GM21526 (cell line): ENCODE measurements around the gene IGF2.
"Not testable (repeated sequence)": the region's sequence is repeated elsewhere in the genome, so short reads cannot be mapped to it uniquely, and the experiment has no call there.

Source experiments
- ATAC-seq: cut with Tn5 transposase; IDR thresholded peaks from one replicate; pipeline ENCODE4 v1.9.1; 2021; ENCODE audit warnings: moderate library complexity; ENCODE audit not compliant: unreplicated experiment, low FRiP score

Gene IGF2

DNA sequence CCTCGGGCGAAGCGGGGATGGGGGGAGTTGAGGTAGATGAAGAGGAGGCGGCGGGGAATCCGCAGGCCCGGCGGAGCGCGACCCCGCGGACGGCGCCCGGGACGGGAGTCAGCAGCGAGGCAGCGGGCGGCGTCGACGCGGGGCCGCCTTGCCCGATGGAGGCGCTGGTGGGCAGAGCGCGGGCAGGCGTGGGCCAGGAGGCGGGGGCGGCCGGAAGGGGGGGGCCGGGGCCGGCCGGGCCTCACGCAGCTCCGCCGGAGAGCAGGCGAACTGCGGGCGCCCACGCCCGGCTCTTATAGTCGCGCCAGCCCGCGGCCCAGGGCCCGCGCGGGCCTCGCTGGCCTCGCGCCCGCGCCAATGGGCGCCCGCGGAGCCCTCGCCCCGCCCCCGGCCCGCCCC, at the start of gene IGF2:
Gene IGF2 (minus strand): TSS at position 267 of the 399 bp plus-strand sequence. CDS start 3,866 bp downstream, outside the sequence.
- ATAC-seq = no peak

DNA sequence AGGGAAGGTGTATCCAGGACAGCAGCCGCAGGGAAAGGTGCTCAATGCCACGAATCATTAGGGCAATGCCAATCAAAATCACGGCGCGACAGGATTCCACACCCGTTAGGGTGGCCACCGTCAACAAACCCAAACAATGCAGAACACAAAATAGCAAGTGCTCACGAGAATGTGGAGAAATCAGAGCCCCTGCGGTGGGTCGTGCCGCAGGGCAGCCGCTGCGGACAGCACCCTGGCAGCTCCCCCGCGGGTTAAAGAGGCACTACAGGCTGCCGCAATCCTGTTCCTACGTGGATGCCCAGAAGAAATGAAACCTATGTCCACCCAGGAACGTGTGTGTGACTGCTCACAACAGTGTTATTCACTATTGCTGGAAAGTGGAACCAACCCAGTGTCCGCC, 49.6 kb upstream of the IGF2 start:
- no peak for ATAC-seq

DNA sequence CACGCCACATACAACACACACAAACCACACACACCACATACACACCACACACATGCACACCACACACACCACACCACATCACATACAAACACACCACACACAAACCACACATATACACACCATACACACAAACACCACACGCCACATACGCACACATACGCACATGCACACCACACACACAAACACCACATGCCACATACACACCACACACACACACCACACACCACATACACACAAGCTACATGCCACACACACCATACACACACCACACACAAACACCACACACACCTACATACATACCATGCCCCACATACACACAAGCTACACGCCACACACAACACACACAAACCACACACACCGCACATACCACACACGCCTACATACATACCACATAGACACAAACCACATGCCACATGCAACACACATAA, 48.1 kb upstream of the IGF2 start:
- ATAC-seq = no peak

- ATAC-seq = no peak
These were observed 47.6 kb upstream of the IGF2 start for GRCh38 chr11:2186669-2187279.

GRCh38 chr11:2185324-2186085, 46.3 kb upstream of the IGF2 start:
- no peak for ATAC-seq

- ATAC-seq = no peak
These were observed 43.7 kb upstream of the IGF2 start for GRCh38 chr11:2182692-2183474.

DNA sequence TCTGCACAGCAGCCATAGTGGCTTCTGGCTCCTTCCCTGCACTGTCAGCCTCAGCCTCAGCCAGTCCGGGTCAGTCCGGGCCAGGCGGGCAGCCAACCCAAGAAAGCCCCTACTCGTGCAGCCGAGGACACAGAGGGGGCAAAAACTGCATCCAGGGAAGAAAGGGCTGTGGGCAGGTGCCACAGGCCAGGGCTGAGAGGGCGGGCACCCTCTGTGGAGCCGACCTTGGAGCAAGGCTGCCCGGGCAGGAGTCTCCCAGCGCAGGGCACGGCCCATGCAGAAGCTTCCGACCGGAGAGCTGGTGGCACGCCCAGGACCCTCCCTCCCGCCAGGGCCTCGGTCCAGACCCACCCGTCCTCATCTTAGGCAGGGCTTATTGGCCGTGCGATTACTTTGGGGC, 42.9 kb upstream of the IGF2 start:
- ATAC-seq = no peak

DNA sequence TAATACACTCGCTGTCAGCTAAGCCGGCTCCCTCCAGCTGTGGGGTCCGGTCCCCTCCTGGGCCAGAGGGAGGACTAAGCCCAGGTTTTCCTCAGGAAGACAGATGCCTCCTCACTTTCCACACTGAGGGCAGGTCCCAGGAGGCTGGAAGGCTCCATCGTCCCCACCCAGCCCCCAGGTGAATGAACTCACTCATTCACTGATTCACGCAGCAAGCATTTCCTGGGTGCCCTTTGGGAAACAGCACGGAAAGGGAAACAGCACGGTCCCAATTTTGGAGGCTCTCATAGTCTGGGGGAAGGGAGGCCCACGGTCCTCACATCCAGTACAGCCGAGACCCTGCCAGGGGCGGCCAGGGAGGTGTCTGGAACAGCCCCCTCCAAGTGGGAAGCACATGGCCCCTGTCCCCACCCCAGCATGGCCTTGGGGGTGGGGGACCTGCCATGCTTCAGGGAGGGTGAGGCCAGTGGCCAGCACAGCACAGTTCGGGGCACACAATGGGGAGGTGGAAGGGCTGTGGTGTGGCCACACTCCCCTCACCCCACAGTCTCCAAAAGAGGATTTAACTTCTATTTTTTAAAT, 41.7 kb upstream of the IGF2 start:
- ATAC-seq = no peak

DNA sequence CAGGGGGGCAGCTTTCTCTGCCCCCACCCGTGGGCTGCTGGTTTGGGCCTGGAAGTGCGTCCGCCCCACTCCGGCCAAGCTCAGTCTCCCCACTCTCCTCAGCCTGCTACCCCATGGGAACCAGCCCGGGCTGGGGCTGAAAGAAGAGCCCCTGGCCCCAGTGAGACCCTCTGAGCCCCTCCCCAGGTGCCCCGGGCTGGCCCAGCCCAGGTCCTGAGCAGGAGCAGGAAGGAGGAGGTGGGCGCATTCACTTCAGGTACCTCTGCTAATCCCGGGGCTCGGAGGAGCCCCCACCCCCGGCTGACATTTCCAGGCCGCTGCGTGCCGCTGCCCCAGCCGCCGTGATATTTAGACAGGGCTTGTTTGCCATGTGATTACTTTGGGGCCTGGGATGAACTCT, 41.2 kb upstream of the IGF2 start:
- no peak for ATAC-seq

DNA sequence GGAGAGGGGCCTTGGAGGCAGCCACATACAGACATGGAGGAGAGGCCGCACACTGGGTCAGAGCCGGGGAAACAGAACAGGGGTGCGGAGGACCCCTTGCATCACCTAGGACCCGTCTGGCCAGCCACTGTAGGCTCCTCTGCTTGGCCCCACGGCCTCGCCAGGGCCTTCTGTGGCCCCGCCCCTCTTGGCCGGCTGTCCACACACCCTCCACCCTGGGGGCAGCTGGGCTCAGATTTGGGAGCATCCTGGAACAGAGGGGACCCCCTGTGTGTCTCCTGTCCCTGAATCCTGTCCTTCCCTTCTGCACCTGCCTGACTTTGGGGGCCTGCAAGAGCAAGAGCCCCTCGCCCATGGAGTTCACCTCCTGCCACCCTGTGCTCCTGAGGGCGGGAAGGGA, 40.3 kb upstream of the IGF2 start:
- ATAC-seq = no peak

DNA sequence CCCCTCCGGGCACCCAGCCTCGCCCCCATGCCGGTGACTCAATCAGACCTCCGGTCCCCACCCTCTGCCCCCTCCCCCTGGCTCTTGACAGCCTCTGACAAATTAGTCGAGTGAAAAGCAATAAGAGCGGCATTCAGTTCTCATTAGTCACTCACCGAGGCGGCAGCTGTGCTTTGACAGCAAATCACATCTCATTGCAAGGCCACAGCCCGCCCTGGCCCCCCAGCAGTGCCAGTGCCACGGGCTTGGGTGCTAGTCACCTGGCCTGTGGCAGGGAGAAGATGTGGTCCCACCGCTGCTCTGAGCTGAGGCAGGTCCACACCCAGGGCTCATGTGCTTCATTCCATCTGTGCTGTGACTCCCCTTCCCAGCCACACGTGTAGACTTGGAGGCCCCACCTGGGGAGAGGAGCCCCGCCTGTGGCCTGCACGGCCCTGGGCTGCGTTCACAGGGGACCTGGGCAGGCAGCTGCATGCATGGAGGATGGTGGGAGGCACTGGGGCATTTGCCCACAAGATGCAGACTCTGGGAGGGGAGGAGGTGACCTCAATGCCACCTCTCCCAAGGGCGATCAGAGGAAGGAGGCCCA, 39.8 kb upstream of the IGF2 start:
- no peak for ATAC-seq

- ATAC-seq = not testable (repeated sequence)
These were observed 39.0 kb upstream of the IGF2 start for GRCh38 chr11:2178055-2178773.

DNA sequence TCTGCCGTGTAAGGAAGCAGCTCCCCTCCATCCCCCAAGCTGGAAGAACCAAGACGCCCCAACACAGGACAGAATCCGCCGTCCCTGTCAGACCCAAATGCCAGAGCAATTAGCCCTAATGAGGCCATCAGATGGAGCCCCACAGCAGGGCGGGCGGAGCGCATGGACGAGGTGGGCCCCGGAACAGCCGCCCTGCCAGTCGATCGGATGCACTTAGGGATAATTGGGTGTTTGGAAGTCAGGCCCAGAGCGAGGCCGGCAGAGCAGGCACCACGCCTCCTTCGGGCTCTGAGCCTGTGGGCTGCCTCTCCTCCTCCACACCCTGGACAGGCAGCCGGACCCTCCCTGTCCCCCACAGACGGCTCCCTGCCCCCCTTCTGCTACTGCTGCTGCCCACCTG, 37.9 kb upstream of the IGF2 start:
- no peak for ATAC-seq

- ATAC-seq = no peak
These were observed 37.3 kb upstream of the IGF2 start for GRCh38 chr11:2176389-2176900.

GRCh38 chr11:2175659-2176058, 36.5 kb upstream of the IGF2 start:
- no peak for ATAC-seq

- ATAC-seq = no peak
These were observed 35.2 kb upstream of the IGF2 start for GRCh38 chr11:2174361-2174760.

DNA sequence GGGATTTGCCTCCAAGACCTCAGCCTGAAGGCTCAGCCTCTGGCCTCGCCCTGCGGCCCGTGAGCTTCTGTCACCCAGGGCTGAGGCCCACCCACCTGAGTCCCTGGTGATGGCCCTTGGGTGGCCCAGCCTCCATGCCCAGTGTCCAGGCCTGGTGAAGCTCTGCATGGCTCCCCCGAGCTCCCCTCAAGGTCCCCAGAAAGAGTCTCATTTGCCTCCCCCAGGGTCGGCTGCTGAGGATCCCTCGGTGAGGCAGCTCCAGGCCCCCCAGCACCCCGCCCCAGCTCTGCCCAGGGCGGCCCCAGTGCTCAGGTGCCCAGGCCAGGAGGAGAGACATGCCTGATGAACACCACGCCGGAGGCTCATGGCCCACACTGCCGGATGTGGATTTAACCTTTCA, 34.6 kb upstream of the IGF2 start:
- no peak for ATAC-seq

GRCh38 chr11:2173150-2173693, 34.0 kb upstream of the IGF2 start:
- ATAC-seq = no peak

- ATAC-seq = no peak
These were observed 33.5 kb upstream of the IGF2 start for GRCh38 chr11:2172676-2173075.

DNA sequence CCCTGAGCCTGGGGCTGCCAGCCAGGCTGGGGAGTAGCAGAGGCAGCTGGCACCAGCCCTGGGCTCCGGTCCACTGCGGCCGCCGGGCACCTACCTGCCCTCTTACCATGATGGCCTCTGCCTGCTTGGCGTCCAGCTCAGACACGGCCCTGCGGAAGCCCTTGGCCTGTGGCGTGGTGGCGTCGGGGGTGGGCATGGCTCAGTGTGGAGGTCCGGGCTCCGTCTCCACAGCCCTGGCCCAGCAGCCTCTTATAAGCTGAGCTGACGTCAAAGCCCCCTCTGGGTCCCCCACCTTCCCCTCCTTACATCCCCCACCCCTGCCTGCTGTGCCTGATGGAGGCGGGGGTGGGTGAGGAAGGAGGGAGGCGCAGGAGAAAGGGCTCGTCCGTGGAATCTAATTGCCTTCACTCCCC, 32.4 kb upstream of the IGF2 start, which contains the start of gene TH:
Gene TH (minus strand): TSS at position 225 of the 413 bp plus-strand sequence. CDS start 29 bp downstream, at position 196.
- ATAC-seq = no peak
